GM21717 (cell line): ENCODE results near the gene HDDC2.
"Not testable (repeated sequence)": the region's sequence is repeated elsewhere in the genome, so short reads cannot be mapped to it uniquely, and the experiment has no call there.

Source experiments
- ATAC-seq: cut with Tn5 transposase; IDR thresholded peaks from one replicate; pipeline ENCODE4 v1.9.1; 2021; ENCODE audit warnings: mild to moderate bottlenecking, moderate library complexity; ENCODE audit not compliant: unreplicated experiment

Gene HDDC2

GRCh38 chr6:125307150-125307838, 5.5 kb upstream of the HDDC2 start:
- no peak for ATAC-seq

DNA sequence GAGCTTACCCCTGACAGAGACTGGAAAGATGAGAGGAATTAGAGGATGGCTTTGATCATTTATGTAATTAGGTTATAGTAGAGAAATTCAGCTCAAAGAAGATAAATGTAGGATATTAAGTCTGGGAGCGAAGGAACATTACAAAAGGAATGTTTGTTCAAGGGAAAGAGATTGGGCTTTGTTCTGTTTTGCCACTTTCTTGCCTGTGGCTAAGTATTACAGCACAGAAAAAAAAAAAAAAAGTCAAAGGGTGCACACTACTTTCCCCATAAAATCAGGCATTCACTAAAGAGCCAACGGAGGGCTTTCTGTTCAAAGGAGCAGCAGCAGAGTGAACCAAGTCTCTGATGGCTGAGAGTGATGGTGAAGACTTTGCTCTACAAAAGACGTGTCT, 5.0 kb upstream of the HDDC2 start:
- ATAC-seq: no peak

- no peak for ATAC-seq
Observed at GRCh38 chr6:125304970-125305660, 3.3 kb upstream of the HDDC2 start.

- ATAC-seq: no peak
Observed at GRCh38 chr6:125303512-125303854, 1.7 kb upstream of the HDDC2 start.

DNA sequence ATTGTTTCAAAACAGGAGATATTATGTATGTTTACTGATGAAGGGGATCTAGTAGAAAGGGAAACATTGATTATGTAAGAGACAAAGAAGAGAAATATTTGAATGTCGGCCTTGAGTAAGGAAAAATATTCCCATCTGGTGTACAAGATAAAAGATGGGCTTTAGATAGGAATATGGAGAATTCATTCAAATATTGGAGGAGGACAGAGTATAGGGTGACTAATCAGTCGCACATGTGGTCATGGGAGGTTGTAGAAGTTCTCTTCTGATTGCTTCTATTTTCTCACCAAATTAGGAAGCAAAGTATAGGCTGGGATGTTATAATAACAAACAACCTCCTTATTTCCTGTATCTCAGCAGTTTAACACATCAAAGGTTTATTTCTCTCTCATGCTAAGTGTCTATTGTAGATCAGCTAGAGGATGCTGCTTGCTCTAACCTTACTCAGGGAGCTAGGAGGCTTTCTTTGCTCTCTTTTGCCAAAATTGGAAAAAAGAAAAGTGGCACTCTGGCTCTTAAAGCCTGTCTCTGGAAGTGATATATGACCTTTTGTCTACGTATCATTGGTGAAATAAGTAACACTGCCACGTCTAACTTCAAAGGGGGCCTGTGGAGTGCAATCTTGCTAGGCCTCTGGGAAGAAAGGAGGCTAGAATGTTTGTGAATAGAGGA, 1.2 kb upstream of the HDDC2 start:
- ATAC-seq: no peak

DNA sequence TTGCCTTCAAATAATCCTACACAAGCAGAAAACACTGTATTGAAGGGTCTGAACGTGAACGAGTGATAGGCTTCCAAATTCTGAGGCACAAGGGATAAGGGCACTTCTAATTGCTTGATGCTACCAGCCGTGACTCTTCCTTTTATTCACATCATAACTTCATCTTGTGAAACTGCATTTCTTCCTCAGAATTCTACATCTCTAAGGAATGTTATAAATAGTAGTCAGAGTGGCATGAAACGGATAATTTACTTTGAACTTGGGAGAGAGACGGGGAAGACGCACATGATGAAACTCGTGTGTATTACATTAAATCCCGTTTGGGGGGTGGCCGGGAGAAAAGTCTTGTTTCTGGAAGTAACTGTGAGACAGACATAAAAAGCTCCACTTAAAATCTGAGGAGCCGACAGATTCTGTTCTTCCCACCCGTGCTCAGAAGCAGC, 754 bp downstream of the HDDC2 start:
- no peak for ATAC-seq

GRCh38 chr6:125299257-125299656, 2.5 kb downstream of the HDDC2 start:
- ATAC-seq: no peak

DNA sequence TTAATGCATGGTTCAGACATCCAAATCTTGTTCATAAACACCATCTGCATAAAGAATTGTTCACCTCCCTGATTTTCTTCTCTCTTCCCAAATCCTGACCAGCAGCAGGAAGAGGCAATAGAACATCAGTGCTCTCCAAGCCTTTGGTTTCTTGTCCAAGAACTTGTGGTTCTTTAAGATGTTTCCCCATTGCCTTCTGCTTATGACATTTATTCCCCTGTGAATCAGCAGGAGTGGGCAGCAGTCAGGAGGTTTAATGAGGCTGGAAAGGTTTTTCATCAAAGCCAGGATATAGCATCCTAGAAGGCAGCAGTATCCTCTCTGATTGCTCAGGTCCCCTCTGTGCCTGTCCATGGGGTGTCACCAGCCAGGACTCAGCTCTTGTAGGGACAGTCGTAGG, 5.3 kb downstream of the HDDC2 start:
- no peak for ATAC-seq

GRCh38 chr6:125294925-125295324, 6.8 kb downstream of the HDDC2 start:
- ATAC-seq: no peak

DNA sequence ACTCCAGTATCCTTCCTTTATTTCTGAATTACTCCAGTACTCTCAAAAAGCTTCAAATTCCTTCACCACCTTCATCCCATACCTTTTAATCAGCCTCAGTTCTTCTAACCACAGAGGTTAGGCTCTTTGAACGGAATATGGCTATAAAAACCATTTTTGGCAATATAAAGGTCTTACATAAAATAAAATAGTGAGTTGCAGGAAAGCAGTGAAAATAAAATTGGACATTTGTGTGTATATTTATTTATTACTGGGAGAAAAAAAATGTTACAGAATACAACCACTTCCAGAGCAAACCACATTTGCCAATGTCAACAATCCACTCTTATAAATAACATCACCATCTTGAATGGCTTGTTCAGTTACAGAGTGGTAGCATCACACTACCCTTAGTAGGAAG, 7.7 kb downstream of the HDDC2 start:
- no peak for ATAC-seq

DNA sequence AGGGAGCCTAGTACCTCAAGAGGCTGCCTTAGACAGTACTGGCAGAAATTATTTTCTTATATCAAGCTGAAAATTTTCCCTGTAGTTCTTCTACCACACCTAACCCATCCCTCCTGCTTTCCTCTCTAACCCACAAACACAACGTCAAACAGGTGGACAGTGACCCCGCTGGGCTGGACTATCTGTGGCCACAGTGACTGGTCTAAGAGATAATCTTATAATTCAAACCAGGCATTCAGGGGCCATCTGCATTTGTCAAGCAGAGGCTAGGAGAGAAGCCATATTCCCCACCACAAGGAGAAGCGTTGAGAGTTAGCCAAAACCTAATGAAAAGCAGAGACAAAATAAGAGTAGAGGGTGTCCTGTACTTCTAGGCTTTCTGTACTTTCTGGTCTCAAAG, 8.2 kb downstream of the HDDC2 start:
- ATAC-seq: no peak

- ATAC-seq: no peak
Observed at GRCh38 chr6:125287718-125288117, 14.0 kb downstream of the HDDC2 start.

GRCh38 chr6:125285936-125286335, 15.8 kb downstream of the HDDC2 start:
- no peak for ATAC-seq

DNA sequence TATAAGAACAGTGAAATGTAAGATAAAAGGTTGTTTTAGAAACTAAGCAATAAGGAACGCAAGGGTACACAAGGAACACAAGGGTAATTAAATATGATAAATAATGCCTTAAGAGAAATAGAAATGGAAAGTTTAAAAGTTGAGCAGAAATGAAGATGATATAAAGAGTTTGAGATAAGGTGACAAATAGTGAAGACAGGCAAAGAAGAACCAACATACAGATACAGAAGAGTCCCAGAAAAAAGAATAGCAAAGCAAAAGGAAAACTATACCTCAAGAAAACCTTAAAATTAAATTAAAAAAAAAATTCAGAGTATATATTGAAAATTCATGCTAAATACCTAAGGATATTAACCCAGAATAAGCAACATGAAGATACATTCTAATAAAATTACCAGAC, 16.4 kb downstream of the HDDC2 start:
- no peak for ATAC-seq

- ATAC-seq: not testable (repeated sequence)
Observed at GRCh38 chr6:125282470-125282869, 19.3 kb downstream of the HDDC2 start.

- ATAC-seq: not testable (repeated sequence)
Observed at GRCh38 chr6:125280370-125281035, 21.3 kb downstream of the HDDC2 start.

DNA sequence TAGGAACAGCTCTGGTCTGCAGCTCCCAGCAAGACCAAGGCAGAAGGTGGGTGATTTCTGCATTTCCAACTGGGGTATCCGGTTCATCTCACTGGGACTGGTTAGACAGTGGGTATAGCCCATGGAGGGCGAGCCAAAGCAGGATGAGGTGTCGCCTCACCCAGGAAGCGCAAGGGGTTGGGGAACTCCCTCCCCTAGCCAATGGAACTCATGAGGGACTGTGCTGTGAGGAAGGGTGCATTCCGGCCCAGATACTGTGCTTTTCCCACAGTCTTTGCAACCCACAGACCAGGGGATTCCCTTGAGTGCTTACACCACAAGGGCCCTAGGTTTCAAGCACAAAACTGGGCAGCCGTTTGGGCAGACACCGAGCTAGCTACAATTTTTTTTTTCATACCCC, 21.8 kb downstream of the HDDC2 start:
- ATAC-seq: no peak

DNA sequence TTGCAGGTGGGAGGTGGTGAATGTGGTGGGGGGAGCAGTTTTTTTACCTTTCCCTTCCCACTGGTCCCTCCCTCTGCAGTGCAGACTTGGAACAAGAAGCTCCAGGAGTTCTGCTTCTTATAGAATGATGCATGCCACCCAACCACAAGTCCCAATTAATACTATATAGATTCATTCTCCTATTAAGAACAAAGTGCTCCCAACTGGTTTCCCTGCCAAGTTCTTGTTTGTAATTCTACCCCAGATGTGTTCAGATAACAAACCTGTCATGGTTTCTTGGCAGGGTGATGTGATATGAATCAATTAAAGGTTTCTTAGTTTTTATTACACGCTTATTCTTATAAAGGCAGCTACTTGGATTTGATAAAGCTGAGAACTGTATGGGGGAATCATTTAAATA, 23.9 kb downstream of the HDDC2 start:
- ATAC-seq: no peak

DNA sequence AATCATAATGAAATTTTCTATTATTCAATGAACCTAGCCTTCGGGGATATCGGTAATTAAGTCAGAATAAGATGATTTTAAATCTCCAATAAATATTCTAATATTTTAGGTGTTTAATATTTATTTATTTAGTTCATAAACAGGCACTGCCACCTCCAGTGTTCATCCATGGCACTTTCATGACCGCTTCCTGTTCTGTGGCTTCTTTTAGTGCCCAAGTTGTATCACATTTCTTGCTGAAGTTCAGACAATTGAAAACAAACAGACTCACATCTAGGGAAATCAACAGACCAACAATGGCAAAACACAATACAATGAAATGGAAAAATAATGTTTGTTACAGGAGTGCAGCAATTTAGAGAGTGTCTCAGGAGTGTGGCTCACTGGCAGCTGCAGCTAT, 26.0 kb downstream of the HDDC2 start:
- no peak for ATAC-seq

- ATAC-seq: no peak
Observed at GRCh38 chr6:125274935-125275334, 26.8 kb downstream of the HDDC2 start.

GRCh38 chr6:125273965-125274364, 27.8 kb downstream of the HDDC2 start:
- ATAC-seq: no peak

DNA sequence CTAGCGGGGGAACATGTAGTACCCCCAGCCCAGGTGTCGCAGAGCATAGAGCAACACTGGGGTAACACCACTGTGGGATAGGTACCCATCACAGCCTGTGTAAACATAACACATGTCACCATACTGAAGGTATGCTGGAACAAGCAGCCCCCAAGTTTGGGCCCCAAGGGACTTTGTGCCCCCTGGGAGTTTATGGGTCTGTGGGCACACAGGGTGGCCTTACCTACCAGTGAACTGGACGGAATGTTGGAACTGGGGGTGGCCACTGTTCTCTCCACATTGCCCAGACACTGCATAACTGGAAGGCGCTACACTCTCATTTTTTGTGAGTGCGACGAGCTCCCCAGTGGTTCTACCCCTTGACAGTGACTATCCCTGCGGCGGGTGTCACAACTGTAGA, 28.5 kb downstream of the HDDC2 start:
- ATAC-seq: no peak
